GM12878 (cell line): Measurements from ENCODE around the gene FER1L5. TPM values are rescaled to one million over a fixed set of nuclear protein-coding genes. Genes with fewer than 3 reads are reported as not detected.

Experiments used
- ATAC-seq: fragments of 200-7000 bp; cut with Tn5 transposase; 3 replicates; pipeline ENCODE4 v1.9.1; 2020; ENCODE audit warnings: mild to moderate bottlenecking, moderate library complexity
- BruUV-seq: library from RNA; stranded (reverse); fragments of 400-500 nt; replicated peaks from 2 replicates; lab custom pipeline; 2021; lab: Mats Ljungman, UMichigan
- CTCF ChIA-PET: fragments of 300-600 bp; sonication (Branson Sonifier 250); formaldehyde crosslinking; extraction: SDS; loops from one replicate; lab custom pipeline; 2021; ENCODE audit warnings: inconsistent platforms; lab: Yijun Ruan, JAX
- POLR2A ChIA-PET: fragments of 350-600 bp; formaldehyde crosslinking; extraction: SDS; loops from one replicate; lab custom pipeline; 2021; ENCODE audit warnings: inconsistent platforms; lab: Charles Lee
- RAD21 ChIA-PET: fragments of 300-600 bp; sonication (Branson Sonifier 250); formaldehyde crosslinking; loops from one replicate; lab custom pipeline; 2023; ENCODE audit warnings: antibody characterized with exemption; ENCODE audit not compliant: unreplicated experiment; lab: Charles Lee
- SMC1A ChIA-PET: fragments of 300-600 bp; sonication (Branson Sonifier 250); formaldehyde crosslinking; loops from one replicate; lab custom pipeline; 2023; ENCODE audit not compliant: unreplicated experiment, uncharacterized antibody; lab: Charles Lee
- DNase-seq: peaks from one replicate; pipeline ENCODE4 v3.0.0-alpha.2; 2011; ENCODE audit warnings: low read depth, low spot score
- FAIRE-seq: peaks from 3 replicates; lab custom pipeline; 2011; peaks lifted over from hg19 to GRCh38; lab: Jason Lieb, UNC
- H2AFZ ChIP-seq: 2 replicates; pipeline ENCODE4 v1.6.0; 2011; ENCODE audit warnings: low read depth, low read length, control low read depth; ENCODE audit not compliant: control insufficient read depth
- H3K27ac ChIP-seq: 2 replicates; pipeline ENCODE4 v1.5.1; 2011; ENCODE audit warnings: control low read depth; ENCODE audit not compliant: control insufficient read depth, insufficient read depth
- H3K27me3 ChIP-seq, 2 experiments: replicated peaks in 1 of 2; 2 replicates each; pipeline versions ENCODE4 v1.6.0 to v1.6.1; 2011; ENCODE audit warnings: low read length in 1 of 2; ENCODE audit not compliant: control insufficient read depth in 2 of 2, insufficient read depth in 2 of 2
- H3K36me3 ChIP-seq, 2 experiments: 2 replicates each; pipeline ENCODE4 v1.5.1; 2011; ENCODE audit warnings: low read length in 1 of 2; ENCODE audit not compliant: control insufficient read depth in 2 of 2, insufficient read depth in 2 of 2
- H3K4me1 ChIP-seq: 2 replicates; pipeline ENCODE4 v1.6.1; 2011; ENCODE audit warnings: mild to moderate bottlenecking, low read length, moderate library complexity, mixed read lengths; ENCODE audit not compliant: control insufficient read depth, insufficient read depth
- H3K4me2 ChIP-seq: 2 replicates; pipeline ENCODE4 v1.6.0; 2011; ENCODE audit warnings: control low read depth; ENCODE audit not compliant: control insufficient read depth, insufficient read depth
- H3K4me3 ChIP-seq: fragments of 200-600 bp; sonication (generic); 2 replicates; pipeline ENCODE4 v1.5.1; 2016
- H3K79me2 ChIP-seq: 2 replicates; pipeline ENCODE4 v1.6.0; 2011; ENCODE audit warnings: low read length; ENCODE audit not compliant: control insufficient read depth, insufficient read depth
- H3K9ac ChIP-seq: 2 replicates; pipeline ENCODE4 v1.8.0; 2011; ENCODE audit warnings: low read length, control low read depth, mixed read lengths; ENCODE audit not compliant: control insufficient read depth, insufficient read depth
- H3K9me3 ChIP-seq: replicated peaks from 3 replicates; pipeline ENCODE4 v1.5.1; 2011; ENCODE audit warnings: mild to moderate bottlenecking, low read length; ENCODE audit not compliant: control insufficient read depth, insufficient read depth
- H4K20me1 ChIP-seq: 2 replicates; pipeline ENCODE4 v1.6.0; 2011; ENCODE audit not compliant: control insufficient read depth, insufficient read depth
- KLF5 ChIP-seq: fragments of 450-650 bp; IDR thresholded peaks from 2 replicates; pipeline ENCODE4 v1.6.1; 2014; ENCODE audit warnings: mild to moderate bottlenecking; ENCODE audit not compliant: partially characterized antibody
- POLR2A ChIP-seq: IDR thresholded peaks from 2 replicates; pipeline ENCODE4 v1.6.1; 2011; ENCODE audit warnings: low read depth, mild to moderate bottlenecking, low read length
- RB1 ChIP-seq: fragments of 450-650 bp; formaldehyde crosslinking; IDR thresholded peaks from 2 replicates; pipeline ENCODE4 v1.6.1; 2017; ENCODE audit warnings: mild to moderate bottlenecking, borderline replicate concordance
- RCOR1 ChIP-seq: conservative IDR thresholded peaks from 2 replicates; pipeline ENCODE4 v1.6.1; 2012; ENCODE audit warnings: low read depth, low read length, improper control_type of control experiment
- SUZ12 ChIP-seq: fragments of 200-600 bp; sonication (generic); IDR thresholded peaks from one replicate; pipeline ENCODE4 v1.6.1; 2018; ENCODE audit warnings: antibody characterized with exemption, mild to moderate bottlenecking; ENCODE audit not compliant: unreplicated experiment
- ZNF207 ChIP-seq: fragments of 450-650 bp; IDR thresholded peaks from 2 replicates; pipeline ENCODE4 v1.6.1; 2014; ENCODE audit warnings: antibody characterized with exemption, mild to moderate bottlenecking, borderline replicate concordance
- WGBS: methylation state at CpG from one replicate; pipeline ENCODE4 v1.1.6; 2016; ENCODE audit warnings: low lambda C conversion rate; ENCODE audit not compliant: insufficient replicate concordance, insufficient coverage; ENCODE audit errors: missing lambda C conversion rate; 5-methylcytosine and 5-hydroxymethylcytosine counted together
- in situ Hi-C: fragments of 300-500 bp; cut with MboI; formaldehyde crosslinking; loops from 9 replicates; pipeline ENCODE4 v1.14.3; 2018; ENCODE audit warnings: mixed read lengths
- intact Hi-C: fragments of 100-400 bp; cut with micrococcal nuclease; formaldehyde crosslinking; loops from one replicate; pipeline ENCODE4 v1.14.2; 2022; ENCODE audit not compliant: unreplicated experiment
- polyA plus RNA-seq, 11 experiments: library from polyadenylated mRNA; depleted of rRNA in 4 of 11; unstranded in 6 of 11; stranded (reverse) in 5 of 11; fragments of >200 nt; fragmentation: Nextera tagmentation in 4 of 11; fragmentation: Illumina TruSeq in 1 of 11; extraction: Ambion mirVana in 4 of 11; extraction: Trizol in 1 of 11; gene quantifications; 1 replicate in 1 of 11; 2 replicates in 10 of 11; pipeline versions ENCODE4 v1.2.1 to v1.2.3, GENCODE V29; 2011 to 2016; ENCODE audit warnings: inconsistent platforms in 2 of 11, missing spikeins in 2 of 11, low read depth in 1 of 11
- total RNA-seq, 4 experiments: library from RNA; depleted of rRNA in 3 of 4; stranded (reverse); fragments of >200 nt in 3 of 4; fragmentation: Illumina TruSeq in 1 of 4; extraction: Trizol in 1 of 4; gene quantifications; 2 replicates each; pipeline versions ENCODE4 v1.2.1 to v1.2.3, GENCODE V29; 2013 to 2021
- TF ChIP-seq, protein P1 (sequence below): fragments of 450-650 bp; IDR thresholded peaks from 2 replicates; pipeline ENCODE4 v1.6.1; 2016; ENCODE audit warnings: mild to moderate bottlenecking, moderate library complexity, borderline replicate concordance

The FER1L5 gene
- total and polyA plus RNA-seq, 10 of the 15 experiments (the other 5 are each of a cell fraction or from before 2014, with no cell fraction given), result not detected

- POLR2A ChIA-PET, result no interaction called here
- CTCF ChIA-PET, result interaction anchor here (1.1 to 1.4 kb wide), 2 partner anchors 11 to 16 kb away, joined by 3 to 6 read pairs; partner anchors contain the start of gene KANSL3
Observed at GRCh38 chr2:96623116-96623515, 19.4 kb upstream of the FER1L5 start.

DNA sequence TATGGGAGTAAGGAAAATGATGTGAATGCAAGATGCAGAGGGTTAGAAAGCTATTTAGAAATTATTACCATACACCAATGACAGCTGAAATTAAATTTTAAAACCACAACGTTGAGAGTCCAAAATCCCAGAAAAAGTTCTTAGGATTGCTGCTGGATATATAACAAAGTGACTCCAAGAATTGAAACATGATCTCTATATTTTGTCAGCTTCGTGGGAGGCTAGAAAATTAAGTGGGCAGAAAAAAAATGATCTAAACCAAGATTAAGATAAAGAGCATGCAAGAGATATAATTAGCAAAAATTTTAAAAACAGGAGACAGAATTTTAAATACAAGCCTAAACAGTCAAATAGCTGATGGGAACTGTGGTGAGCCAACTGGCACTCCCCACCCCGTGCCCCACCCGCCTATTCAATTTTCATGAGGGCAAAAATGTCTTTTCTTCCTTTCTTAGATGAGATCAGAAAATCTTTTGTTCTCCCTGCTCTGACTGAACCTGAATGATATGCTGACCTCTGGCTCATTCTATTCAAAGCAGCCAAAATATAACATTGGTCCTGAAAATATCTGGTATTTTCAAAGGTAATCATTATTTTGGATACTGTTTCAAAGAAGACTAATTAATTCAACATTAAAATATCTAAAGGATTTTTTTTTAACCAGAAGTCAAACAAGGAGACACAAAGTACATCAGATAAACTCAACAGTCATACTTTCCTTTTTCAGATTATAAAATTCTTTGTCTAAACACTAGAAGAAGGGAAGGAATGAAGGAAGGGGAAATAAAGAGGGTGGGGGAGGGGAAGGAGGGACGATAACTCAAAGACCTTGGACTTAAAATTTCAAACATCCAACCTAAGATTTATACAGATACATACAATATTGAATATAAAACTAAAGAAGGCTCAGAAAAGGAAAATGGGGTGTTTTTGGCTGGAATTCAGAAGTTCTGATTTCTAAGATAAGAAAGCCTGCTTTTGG lies 16.7 kb upstream of the FER1L5 start:
- DNase-seq (no peak), FAIRE-seq (no peak), ATAC-seq (no peak)
- ChIA-PET RAD21 (no interaction called here), SMC1A (interaction anchor here (0.6 to 1.0 kb wide), 2 partner anchors 136 to 328 kb away, joined by 3 read pairs; no protein-coding TSS in a partner anchor), CTCF (interaction anchor here (0.8 to 1.3 kb wide), 2 partner anchors 149 to 314 kb away, joined by 3 read pairs; no protein-coding TSS in a partner anchor), POLR2A (no interaction called here)
- H2AFZ ChIP-seq, result no peak overlapping the region
- no peak overlapping the region for H3K27ac ChIP-seq
- H4K20me1 ChIP-seq, result no peaks in the 10 kb centered on the region
- peaks cover 2 to 24% of the 10 kb centered on the region in 2 experiments; a peak in 3 of 4 replicates for H3K36me3 ChIP-seq
- H3K4me1 ChIP-seq, result no peaks in the 10 kb centered on the region
- H3K27me3 ChIP-seq, result no peaks in the 10 kb centered on the region
- intact Hi-C loops (no loop called here), in situ Hi-C loops (no loop called here)
- 96% methylated on average over 5 of the region's 5 CpGs for WGBS
- H3K79me2 ChIP-seq, result no peaks in the 10 kb centered on the region
- H3K9me3 ChIP-seq, result no peaks in the 10 kb centered on the region
- no TSS peak for BruUV-seq
- H3K9ac ChIP-seq, result no peak overlapping the region
- H3K4me3 ChIP-seq, result no peak overlapping the region
- no peak overlapping the region for H3K4me2 ChIP-seq
- TF ChIP-seq KLF5 (no peak), RCOR1 (no peak), ZNF207 (no peak), SUZ12 (no peak)
- TF ChIP-seq, protein P1, sequence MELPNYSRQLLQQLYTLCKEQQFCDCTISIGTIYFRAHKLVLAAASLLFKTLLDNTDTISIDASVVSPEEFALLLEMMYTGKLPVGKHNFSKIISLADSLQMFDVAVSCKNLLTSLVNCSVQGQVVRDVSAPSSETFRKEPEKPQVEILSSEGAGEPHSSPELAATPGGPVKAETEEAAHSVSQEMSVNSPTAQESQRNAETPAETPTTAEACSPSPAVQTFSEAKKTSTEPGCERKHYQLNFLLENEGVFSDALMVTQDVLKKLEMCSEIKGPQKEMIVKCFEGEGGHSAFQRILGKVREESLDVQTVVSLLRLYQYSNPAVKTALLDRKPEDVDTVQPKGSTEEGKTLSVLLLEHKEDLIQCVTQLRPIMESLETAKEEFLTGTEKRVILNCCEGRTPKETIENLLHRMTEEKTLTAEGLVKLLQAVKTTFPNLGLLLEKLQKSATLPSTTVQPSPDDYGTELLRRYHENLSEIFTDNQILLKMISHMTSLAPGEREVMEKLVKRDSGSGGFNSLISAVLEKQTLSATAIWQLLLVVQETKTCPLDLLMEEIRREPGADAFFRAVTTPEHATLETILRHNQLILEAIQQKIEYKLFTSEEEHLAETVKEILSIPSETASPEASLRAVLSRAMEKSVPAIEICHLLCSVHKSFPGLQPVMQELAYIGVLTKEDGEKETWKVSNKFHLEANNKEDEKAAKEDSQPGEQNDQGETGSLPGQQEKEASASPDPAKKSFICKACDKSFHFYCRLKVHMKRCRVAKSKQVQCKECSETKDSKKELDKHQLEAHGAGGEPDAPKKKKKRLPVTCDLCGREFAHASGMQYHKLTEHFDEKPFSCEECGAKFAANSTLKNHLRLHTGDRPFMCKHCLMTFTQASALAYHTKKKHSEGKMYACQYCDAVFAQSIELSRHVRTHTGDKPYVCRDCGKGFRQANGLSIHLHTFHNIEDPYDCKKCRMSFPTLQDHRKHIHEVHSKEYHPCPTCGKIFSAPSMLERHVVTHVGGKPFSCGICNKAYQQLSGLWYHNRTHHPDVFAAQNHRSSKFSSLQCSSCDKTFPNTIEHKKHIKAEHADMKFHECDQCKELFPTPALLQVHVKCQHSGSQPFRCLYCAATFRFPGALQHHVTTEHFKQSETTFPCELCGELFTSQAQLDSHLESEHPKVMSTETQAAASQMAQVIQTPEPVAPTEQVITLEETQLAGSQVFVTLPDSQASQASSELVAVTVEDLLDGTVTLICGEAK, result no peak

More at GRCh38 chr2:96623116-96623515, 19.4 kb upstream of the FER1L5 start:
- RAD21 ChIA-PET, result no interaction called here
- BruUV-seq, result TSS peak; percentile 43
- Histone ChIP-seq H3K9me3 (no peaks in the 10 kb centered on the region), H3K9ac (no peak overlapping the region), H3K79me2 (no peaks in the 10 kb centered on the region), H3K36me3 (peaks cover 8 to 18% of the 10 kb centered on the region in 2 experiments; a peak in 3 of 4 replicates), H3K4me2 (no peak overlapping the region), H2AFZ (no peak overlapping the region), H3K4me3 (no peak overlapping the region), H3K27ac (no peak overlapping the region), H3K4me1 (no peaks in the 10 kb centered on the region), H3K27me3 (no peaks in the 10 kb centered on the region), H4K20me1 (no peaks in the 10 kb centered on the region)
- ATAC-seq (no peak), FAIRE-seq (no peak), DNase-seq (no peak)
- TF ChIP-seq RB1 (no peak), POLR2A (0 out of 2 replicates have a peak, but pooled peaks have one; percentile 8)
- intact Hi-C loops, result no loop called here
- SMC1A ChIA-PET, result interaction anchor here (1.3 kb wide), 1 partner anchor 13 kb away, joined by 3 read pairs; no protein-coding TSS in a partner anchor
- in situ Hi-C loops, result no loop called here
- 92% methylated on average over 3 of the region's 3 CpGs for WGBS
